ENCODE results near the gene ZNF133.

Gene ZNF133

DNA sequence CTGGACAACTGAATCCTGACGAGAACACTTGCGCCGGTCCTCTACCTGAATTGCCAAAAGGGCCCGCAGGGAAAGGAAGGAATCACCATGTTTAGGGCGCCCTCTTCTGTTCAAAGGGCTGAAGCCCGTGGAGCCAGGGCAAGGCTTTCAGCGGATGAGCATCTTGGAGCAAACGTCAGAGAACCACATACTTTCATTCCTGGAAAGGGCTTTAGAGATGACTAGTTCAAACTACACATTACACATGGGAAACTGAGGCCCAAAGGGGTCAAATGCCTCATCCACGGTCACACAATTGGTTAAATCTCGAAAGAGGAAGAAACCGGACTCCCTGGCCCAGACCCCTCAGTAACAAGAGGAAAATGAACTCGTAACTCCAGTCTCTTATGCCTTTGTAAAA lies 11.5 kb upstream of the ZNF133 start:
- H3K9ac ChIP-seq (ENCODE audit: low read depth in 1 of 2, low read length in 2 of 2) = no peak overlapping the region
- peaks cover 0 to 4% of the 10 kb centered on the region in 2 donors for H3K4me1 ChIP-seq (ENCODE audit: control insufficient read depth in 1 of 2, insufficient read depth in 2 of 2, low read length in 2 of 2)
- no peaks in the 10 kb centered on the region for H3K9me3 ChIP-seq (ENCODE audit: control insufficient read depth in 1 of 2, low read length in 2 of 2)
- no peak overlapping the region for H3K4me3 ChIP-seq (ENCODE audit: low read depth in 1 of 2, low read length in 2 of 2)
- no peak overlapping the region for H3K27ac ChIP-seq (ENCODE audit: low read depth, low read length)
- peaks cover 7 to 16% of the 10 kb centered on the region in 2 donors for H3K27me3 ChIP-seq (ENCODE audit: control insufficient read depth in 1 of 2, insufficient read depth in 2 of 2, low read length in 2 of 2)
- H3K36me3 ChIP-seq (ENCODE audit: control insufficient read depth in 1 of 2, insufficient read depth in 2 of 2, low read length in 2 of 2) = no peaks in the 10 kb centered on the region

DNA sequence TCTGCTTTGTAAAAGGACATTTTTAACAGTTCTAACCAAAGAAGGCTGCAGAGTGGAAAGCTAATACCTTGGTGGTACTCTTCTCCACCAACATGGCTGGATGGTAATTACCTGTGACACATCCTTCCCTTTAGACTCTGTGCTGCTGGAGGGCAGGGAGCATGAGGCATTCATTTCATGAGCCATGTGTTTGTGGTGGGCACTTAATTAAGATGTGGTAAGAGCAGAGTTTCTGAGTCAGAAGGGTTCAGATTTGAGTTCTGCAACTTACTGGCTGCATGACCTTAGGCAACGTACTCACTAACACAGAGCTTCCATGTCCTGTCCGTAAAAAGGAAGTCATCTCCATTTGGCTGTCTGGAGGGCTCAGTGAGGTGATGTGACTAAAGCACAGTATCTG lies 9.1 kb upstream of the ZNF133 start:
- Histone ChIP-seq H3K9me3 (ENCODE audit: control insufficient read depth in 1 of 2, low read length in 2 of 2) (peaks cover 0 to 2% of the 10 kb centered on the region in 2 donors), H3K4me3 (ENCODE audit: low read depth in 1 of 2, low read length in 2 of 2) (no peak overlapping the region), H3K4me1 (ENCODE audit: control insufficient read depth in 1 of 2, insufficient read depth in 2 of 2, low read length in 2 of 2) (peaks cover 0 to 4% of the 10 kb centered on the region in 2 donors), H3K27ac (ENCODE audit: low read depth, low read length) (no peak overlapping the region), H3K9ac (ENCODE audit: low read depth in 1 of 2, low read length in 2 of 2) (no peak overlapping the region), H3K36me3 (ENCODE audit: control insufficient read depth in 1 of 2, insufficient read depth in 2 of 2, low read length in 2 of 2) (no peaks in the 10 kb centered on the region), H3K27me3 (ENCODE audit: control insufficient read depth in 1 of 2, insufficient read depth in 2 of 2, low read length in 2 of 2) (peaks cover 6 to 16% of the 10 kb centered on the region in 2 donors)

GRCh38 chr20:18284805-18285533 lies 3.4 kb upstream of the ZNF133 start:
- Histone ChIP-seq H3K4me1 (ENCODE audit: control insufficient read depth in 1 of 2, insufficient read depth in 2 of 2, low read length in 2 of 2) (peaks cover 5 to 9% of the 10 kb centered on the region in 2 donors), H3K9ac (ENCODE audit: low read depth in 1 of 2, low read length in 2 of 2) (no peak overlapping the region), H3K27me3 (ENCODE audit: control insufficient read depth in 1 of 2, insufficient read depth in 2 of 2, low read length in 2 of 2) (peaks cover 4 to 6% of the 10 kb centered on the region in 2 donors), H3K36me3 (ENCODE audit: control insufficient read depth in 1 of 2, insufficient read depth in 2 of 2, low read length in 2 of 2) (no peaks in the 10 kb centered on the region), H3K27ac (ENCODE audit: low read depth, low read length) (no peak overlapping the region), H3K9me3 (ENCODE audit: control insufficient read depth in 1 of 2, low read length in 2 of 2) (peaks cover 8 to 9% of the 10 kb centered on the region in 2 donors), H3K4me3 (ENCODE audit: low read depth in 1 of 2, low read length in 2 of 2) (no peak overlapping the region)

DNA sequence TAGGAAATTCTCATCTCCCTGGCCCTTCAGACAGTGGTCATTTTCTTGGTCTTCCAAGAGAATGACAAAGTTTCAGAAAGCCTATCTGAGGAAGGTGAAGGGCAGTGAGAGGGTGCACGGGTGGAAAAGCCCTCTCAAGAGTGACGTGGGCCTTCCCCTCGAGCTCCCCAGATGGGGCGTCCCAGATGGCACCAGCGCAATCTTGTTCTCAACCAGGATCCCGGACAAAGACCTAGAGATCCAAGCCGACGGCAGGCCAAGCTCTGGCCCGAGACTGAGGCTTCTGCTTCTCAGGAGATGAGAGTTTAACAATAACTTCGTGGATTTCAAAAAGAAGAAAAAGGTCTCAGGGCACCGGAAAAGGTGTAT lies 797 bp upstream of the ZNF133 start:
- Histone ChIP-seq H3K36me3 (ENCODE audit: control insufficient read depth in 1 of 2, insufficient read depth in 2 of 2, low read length in 2 of 2) (peaks cover 0 to 7% of the 10 kb centered on the region in 2 donors), H3K27ac (ENCODE audit: low read depth, low read length) (peak overlapping the region; percentile 94), H3K27me3 (ENCODE audit: control insufficient read depth in 1 of 2, insufficient read depth in 2 of 2, low read length in 2 of 2) (peaks cover 0 to 6% of the 10 kb centered on the region in 2 donors), H3K4me3 (ENCODE audit: low read depth in 1 of 2, low read length in 2 of 2) (peak overlapping the region; percentile 97 to 98), H3K9ac (ENCODE audit: low read depth in 1 of 2, low read length in 2 of 2) (peak overlapping the region; percentile 86 to 88), H3K4me1 (ENCODE audit: control insufficient read depth in 1 of 2, insufficient read depth in 2 of 2, low read length in 2 of 2) (peaks cover 5 to 9% of the 10 kb centered on the region in 2 donors), H3K9me3 (ENCODE audit: control insufficient read depth in 1 of 2, low read length in 2 of 2) (peaks cover 8 to 9% of the 10 kb centered on the region in 2 donors)

DNA sequence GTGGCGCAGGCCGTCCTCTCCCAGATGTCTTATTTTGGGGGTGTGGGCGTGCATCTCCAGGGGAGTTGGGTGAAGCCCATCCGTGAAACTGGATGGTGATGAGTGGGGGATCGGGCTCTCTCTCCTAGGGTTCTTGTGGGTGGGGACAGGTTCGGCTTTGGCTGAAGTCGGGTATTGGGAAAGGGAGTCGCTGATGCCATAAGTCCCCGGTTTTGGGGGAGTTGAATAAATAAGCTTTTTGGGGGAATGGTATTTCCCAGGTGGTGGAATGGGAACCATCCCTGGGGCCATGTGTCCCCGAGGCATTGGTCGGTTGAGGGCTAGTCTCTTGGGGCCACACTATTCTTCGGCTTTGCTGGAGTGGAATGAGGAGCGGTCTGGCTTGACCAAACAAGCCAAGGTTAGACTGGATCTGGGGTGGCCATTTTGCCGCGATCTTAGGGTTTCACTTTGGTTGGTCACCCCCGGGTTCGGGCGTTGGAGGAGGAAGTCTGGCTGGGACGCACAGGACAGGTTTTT lies 481 bp downstream of the ZNF133 start:
- H3K4me3 ChIP-seq (ENCODE audit: low read depth in 1 of 2, low read length in 2 of 2) = peak overlapping the region; percentile 97 to 98
- peak overlapping the region; percentile 86 to 88 for H3K9ac ChIP-seq (ENCODE audit: low read depth in 1 of 2, low read length in 2 of 2)
- H3K27ac ChIP-seq (ENCODE audit: low read depth, low read length) = no peak overlapping the region
- H3K4me1 ChIP-seq (ENCODE audit: control insufficient read depth in 1 of 2, insufficient read depth in 2 of 2, low read length in 2 of 2) = peaks cover 5 to 9% of the 10 kb centered on the region in 2 donors
- H3K27me3 ChIP-seq (ENCODE audit: control insufficient read depth in 1 of 2, insufficient read depth in 2 of 2, low read length in 2 of 2) = no peaks in the 10 kb centered on the region
- H3K9me3 ChIP-seq (ENCODE audit: control insufficient read depth in 1 of 2, low read length in 2 of 2) = peaks cover 8 to 9% of the 10 kb centered on the region in 2 donors
- peaks cover 0 to 12% of the 10 kb centered on the region in 2 donors for H3K36me3 ChIP-seq (ENCODE audit: control insufficient read depth in 1 of 2, insufficient read depth in 2 of 2, low read length in 2 of 2)

DNA sequence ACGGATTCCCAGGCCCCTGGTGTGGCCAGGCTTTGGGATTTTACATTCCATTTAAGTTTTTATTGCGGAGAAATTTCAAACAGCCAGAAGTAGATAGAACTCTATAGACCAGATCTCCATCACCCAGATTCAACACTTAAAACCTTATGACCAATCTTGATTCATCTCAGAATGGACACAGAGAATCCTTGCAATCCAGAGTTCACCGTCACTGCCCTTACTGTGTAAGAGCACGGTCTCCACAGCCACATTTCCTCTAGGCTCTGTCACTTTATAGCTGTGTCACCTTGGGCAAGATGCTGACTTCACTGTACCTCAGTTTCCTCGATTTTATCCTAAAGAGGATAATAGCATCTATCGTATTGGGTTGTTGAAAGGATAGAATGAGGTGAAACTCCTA lies 979 bp downstream of the ZNF133 start:
- Histone ChIP-seq H3K9me3 (ENCODE audit: control insufficient read depth in 1 of 2, low read length in 2 of 2) (peaks cover 5 to 9% of the 10 kb centered on the region in 2 donors), H3K27me3 (ENCODE audit: control insufficient read depth in 1 of 2, insufficient read depth in 2 of 2, low read length in 2 of 2) (no peaks in the 10 kb centered on the region), H3K9ac (ENCODE audit: low read depth in 1 of 2, low read length in 2 of 2) (peak overlapping the region; percentile 86 to 88), H3K4me3 (ENCODE audit: low read depth in 1 of 2, low read length in 2 of 2) (peak overlapping the region; percentile 97 to 98), H3K27ac (ENCODE audit: low read depth, low read length) (no peak overlapping the region), H3K36me3 (ENCODE audit: control insufficient read depth in 1 of 2, insufficient read depth in 2 of 2, low read length in 2 of 2) (peaks cover 0 to 12% of the 10 kb centered on the region in 2 donors), H3K4me1 (ENCODE audit: control insufficient read depth in 1 of 2, insufficient read depth in 2 of 2, low read length in 2 of 2) (peaks cover 5 to 9% of the 10 kb centered on the region in 2 donors)

DNA sequence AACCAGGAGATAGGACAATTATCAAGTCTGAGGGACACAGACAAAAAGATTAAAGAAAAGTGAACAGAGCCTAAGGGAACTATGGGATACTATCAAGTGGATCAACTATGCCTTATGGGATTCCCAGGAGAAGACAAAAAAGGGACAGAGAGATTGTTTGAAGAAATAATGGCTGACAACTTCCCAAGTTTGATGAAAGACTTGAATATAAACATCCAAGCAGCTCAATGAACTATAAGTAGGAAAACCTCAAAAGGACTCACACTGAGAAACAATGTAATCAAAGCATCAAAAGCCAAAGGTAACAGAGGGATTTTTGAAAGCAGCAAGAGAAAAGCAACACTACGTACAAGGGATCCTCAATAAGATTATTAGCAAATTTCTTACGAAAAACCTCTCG lies 11.0 kb downstream of the ZNF133 start:
- H3K36me3 ChIP-seq (ENCODE audit: control insufficient read depth in 1 of 2, insufficient read depth in 2 of 2, low read length in 2 of 2) = peaks cover 5 to 9% of the 10 kb centered on the region in 2 donors
- H3K4me3 ChIP-seq (ENCODE audit: low read depth in 1 of 2, low read length in 2 of 2) = no peak overlapping the region
- no peaks in the 10 kb centered on the region for H3K4me1 ChIP-seq (ENCODE audit: control insufficient read depth in 1 of 2, insufficient read depth in 2 of 2, low read length in 2 of 2)
- no peaks in the 10 kb centered on the region for H3K27me3 ChIP-seq (ENCODE audit: control insufficient read depth in 1 of 2, insufficient read depth in 2 of 2, low read length in 2 of 2)
- no peak overlapping the region for H3K9ac ChIP-seq (ENCODE audit: low read depth in 1 of 2, low read length in 2 of 2)
- H3K9me3 ChIP-seq (ENCODE audit: control insufficient read depth in 1 of 2, low read length in 2 of 2) = no peaks in the 10 kb centered on the region
- no peak overlapping the region for H3K27ac ChIP-seq (ENCODE audit: low read depth, low read length)

GRCh38 chr20:18304618-18305017 lies 16.3 kb downstream of the ZNF133 start:
- no peak overlapping the region for H3K27ac ChIP-seq (ENCODE audit: low read depth, low read length)
- H3K4me1 ChIP-seq (ENCODE audit: control insufficient read depth in 1 of 2, insufficient read depth in 2 of 2, low read length in 2 of 2) = no peaks in the 10 kb centered on the region
- no peak overlapping the region for H3K9ac ChIP-seq (ENCODE audit: low read depth in 1 of 2, low read length in 2 of 2)
- no peak overlapping the region for H3K4me3 ChIP-seq (ENCODE audit: low read depth in 1 of 2, low read length in 2 of 2)
- H3K27me3 ChIP-seq (ENCODE audit: control insufficient read depth in 1 of 2, insufficient read depth in 2 of 2, low read length in 2 of 2) = no peaks in the 10 kb centered on the region
- H3K36me3 ChIP-seq (ENCODE audit: control insufficient read depth in 1 of 2, insufficient read depth in 2 of 2, low read length in 2 of 2) = peaks cover 6% of the 10 kb centered on the region in 2 donors
- H3K9me3 ChIP-seq (ENCODE audit: control insufficient read depth in 1 of 2, low read length in 2 of 2) = no peaks in the 10 kb centered on the region

DNA sequence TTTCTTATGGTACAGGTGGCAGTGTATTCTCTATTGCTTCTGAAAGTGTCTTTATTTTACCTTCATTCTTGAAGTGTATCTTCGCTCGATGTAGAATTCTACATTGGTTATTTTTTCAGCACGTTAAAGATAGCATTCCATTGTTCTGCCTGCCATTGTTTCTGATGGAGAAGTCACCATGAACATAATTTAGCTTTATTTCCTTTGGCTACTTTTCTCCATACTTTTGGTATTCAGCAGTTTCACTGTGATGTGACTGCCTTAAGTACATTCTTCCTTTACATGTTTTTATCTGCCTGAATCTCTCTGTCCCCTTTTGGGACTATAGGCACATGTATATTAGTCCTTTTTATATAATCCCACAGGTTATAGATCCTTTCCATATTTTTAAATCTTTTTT lies 19.0 kb downstream of the ZNF133 start:
- Histone ChIP-seq H3K9me3 (ENCODE audit: control insufficient read depth in 1 of 2, low read length in 2 of 2) (no peaks in the 10 kb centered on the region), H3K27me3 (ENCODE audit: control insufficient read depth in 1 of 2, insufficient read depth in 2 of 2, low read length in 2 of 2) (no peaks in the 10 kb centered on the region), H3K4me1 (ENCODE audit: control insufficient read depth in 1 of 2, insufficient read depth in 2 of 2, low read length in 2 of 2) (no peaks in the 10 kb centered on the region), H3K27ac (ENCODE audit: low read depth, low read length) (no peak overlapping the region), H3K36me3 (ENCODE audit: control insufficient read depth in 1 of 2, insufficient read depth in 2 of 2, low read length in 2 of 2) (peaks cover 6 to 7% of the 10 kb centered on the region in 2 donors), H3K4me3 (ENCODE audit: low read depth in 1 of 2, low read length in 2 of 2) (no peak overlapping the region), H3K9ac (ENCODE audit: low read depth in 1 of 2, low read length in 2 of 2) (no peak overlapping the region)

GRCh38 chr20:18310051-18310450 lies 21.7 kb downstream of the ZNF133 start:
- peaks cover 7 to 9% of the 10 kb centered on the region in 2 donors for H3K36me3 ChIP-seq (ENCODE audit: control insufficient read depth in 1 of 2, insufficient read depth in 2 of 2, low read length in 2 of 2)
- H3K9me3 ChIP-seq (ENCODE audit: control insufficient read depth in 1 of 2, low read length in 2 of 2) = no peaks in the 10 kb centered on the region
- H3K27ac ChIP-seq (ENCODE audit: low read depth, low read length) = no peak overlapping the region
- H3K27me3 ChIP-seq (ENCODE audit: control insufficient read depth in 1 of 2, insufficient read depth in 2 of 2, low read length in 2 of 2) = no peaks in the 10 kb centered on the region
- H3K4me1 ChIP-seq (ENCODE audit: control insufficient read depth in 1 of 2, insufficient read depth in 2 of 2, low read length in 2 of 2) = no peaks in the 10 kb centered on the region
- no peak overlapping the region for H3K4me3 ChIP-seq (ENCODE audit: low read depth in 1 of 2, low read length in 2 of 2)
- H3K9ac ChIP-seq (ENCODE audit: low read depth in 1 of 2, low read length in 2 of 2) = no peak overlapping the region
